ENCODE data around the gene B4GALT7.

The B4GALT7 gene

GRCh38 chr5:177592905-177593304, 7.0 kb upstream of the B4GALT7 start:
- Histone ChIP-seq H3K27me3 (ENCODE audit: insufficient read depth, low read length) (no peaks in the 10 kb centered on the region), H3K27ac (ENCODE audit: low read depth, low read length) (no peak overlapping the region), H3K9ac (ENCODE audit: low read length) (no peak overlapping the region), H4K91ac (ENCODE audit: low read depth, low read length) (no peak overlapping the region), H3K14ac (ENCODE audit: low read length) (no peak overlapping the region), H2BK5ac (ENCODE audit: low read depth, low read length, poor library complexity) (no peak overlapping the region), H3K36me3 (ENCODE audit: control insufficient read depth in 1 of 2, insufficient read depth in 2 of 2, low read length in 2 of 2) (peaks cover 34 to 35% of the 10 kb centered on the region in 2 experiments), H3K4me1 (ENCODE audit: control insufficient read depth in 1 of 2, insufficient read depth in 2 of 2, low read length in 2 of 2) (no peaks in the 10 kb centered on the region), H3K4me2 (ENCODE audit: low read length) (peak overlapping the region; percentile 78), H3K23ac (ENCODE audit: low read length) (no peak overlapping the region), H3K79me2 (ENCODE audit: control insufficient read depth, insufficient read depth, low read length, poor library complexity) (peaks cover 6% of the 10 kb centered on the region), H3K79me1 (ENCODE audit: low read length) (peaks cover 5% of the 10 kb centered on the region), H3K4me3 (ENCODE audit: low read depth, low read length) (no peak overlapping the region), H2AFZ (ENCODE audit: insufficient read depth, low read length, poor library complexity) (no peak overlapping the region), H2BK120ac (ENCODE audit: insufficient read depth, low read length, poor library complexity) (no peak overlapping the region), H4K8ac (ENCODE audit: low read depth, low read length) (no peak overlapping the region), H4K12ac (ENCODE audit: low read depth, low read length) (no peak overlapping the region), H3K9me3 (ENCODE audit: insufficient read depth, low read depth, low read length) (no peaks in the 10 kb centered on the region), H2BK12ac (ENCODE audit: low read length) (no peak overlapping the region), H2AK5ac (ENCODE audit: low read length) (no peak overlapping the region), H3K18ac (ENCODE audit: low read length) (no peak overlapping the region), H3K4ac (ENCODE audit: low read depth, low read length) (peak overlapping the region; percentile 56)
- no peak for DNase-seq
- no CpG with 5 or more reads among the region's 13 CpGs for WGBS (ENCODE audit: extremely low coverage, insufficient coverage, insufficient read length)

DNA sequence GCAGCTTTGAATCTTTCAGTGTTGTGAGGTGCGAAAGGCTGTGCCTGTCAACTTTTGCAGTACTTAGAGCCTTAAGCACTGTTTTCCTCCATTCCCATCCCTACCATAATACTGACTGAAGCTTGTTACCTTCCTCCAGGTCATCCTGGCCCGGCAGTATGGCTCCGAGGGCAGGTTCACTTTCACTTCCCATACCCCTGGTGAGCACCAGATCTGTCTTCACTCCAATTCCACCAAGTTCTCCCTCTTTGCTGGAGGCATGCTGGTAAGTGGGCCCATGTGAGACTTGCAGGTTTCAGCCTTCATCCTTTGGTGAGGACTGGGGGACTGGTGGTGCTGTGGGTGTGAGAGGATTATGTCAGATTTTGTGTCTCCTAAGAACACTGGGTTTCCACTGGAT, 6.4 kb upstream of the B4GALT7 start:
- Histone ChIP-seq H4K91ac (ENCODE audit: low read depth, low read length) (no peak overlapping the region), H4K12ac (ENCODE audit: low read depth, low read length) (no peak overlapping the region), H3K36me3 (ENCODE audit: control insufficient read depth in 1 of 2, insufficient read depth in 2 of 2, low read length in 2 of 2) (peaks cover 34 to 35% of the 10 kb centered on the region in 2 experiments), H4K8ac (ENCODE audit: low read depth, low read length) (no peak overlapping the region), H3K9me3 (ENCODE audit: insufficient read depth, low read depth, low read length) (no peaks in the 10 kb centered on the region), H3K27ac (ENCODE audit: low read depth, low read length) (no peak overlapping the region), H3K4me2 (ENCODE audit: low read length) (peak overlapping the region; percentile 78), H3K18ac (ENCODE audit: low read length) (no peak overlapping the region), H3K4ac (ENCODE audit: low read depth, low read length) (no peak overlapping the region), H2BK120ac (ENCODE audit: insufficient read depth, low read length, poor library complexity) (no peak overlapping the region), H3K79me2 (ENCODE audit: control insufficient read depth, insufficient read depth, low read length, poor library complexity) (peaks cover 6% of the 10 kb centered on the region), H3K27me3 (ENCODE audit: insufficient read depth, low read length) (no peaks in the 10 kb centered on the region), H3K23ac (ENCODE audit: low read length) (no peak overlapping the region), H2BK12ac (ENCODE audit: low read length) (no peak overlapping the region), H3K4me1 (ENCODE audit: control insufficient read depth in 1 of 2, insufficient read depth in 2 of 2, low read length in 2 of 2) (no peaks in the 10 kb centered on the region), H2AK5ac (ENCODE audit: low read length) (no peak overlapping the region), H2AFZ (ENCODE audit: insufficient read depth, low read length, poor library complexity) (no peak overlapping the region), H3K9ac (ENCODE audit: low read length) (no peak overlapping the region), H3K14ac (ENCODE audit: low read length) (no peak overlapping the region), H3K79me1 (ENCODE audit: low read length) (peaks cover 5% of the 10 kb centered on the region), H2BK5ac (ENCODE audit: low read depth, low read length, poor library complexity) (no peak overlapping the region), H3K4me3 (ENCODE audit: low read depth, low read length) (peak overlapping the region; percentile 51)
- no peak for DNase-seq
- no CpG with 5 or more reads among the region's 3 CpGs for WGBS (ENCODE audit: extremely low coverage, insufficient coverage, insufficient read length)

GRCh38 chr5:177594071-177594470, 5.9 kb upstream of the B4GALT7 start:
- Histone ChIP-seq H3K27me3 (ENCODE audit: insufficient read depth, low read length) (no peaks in the 10 kb centered on the region), H3K27ac (ENCODE audit: low read depth, low read length) (no peak overlapping the region), H3K79me1 (ENCODE audit: low read length) (peaks cover 5% of the 10 kb centered on the region), H3K36me3 (ENCODE audit: control insufficient read depth in 1 of 2, insufficient read depth in 2 of 2, low read length in 2 of 2) (peaks cover 34 to 35% of the 10 kb centered on the region in 2 experiments), H2BK12ac (ENCODE audit: low read length) (no peak overlapping the region), H4K12ac (ENCODE audit: low read depth, low read length) (no peak overlapping the region), H3K23ac (ENCODE audit: low read length) (no peak overlapping the region), H3K18ac (ENCODE audit: low read length) (no peak overlapping the region), H3K4ac (ENCODE audit: low read depth, low read length) (no peak overlapping the region), H3K4me3 (ENCODE audit: low read depth, low read length) (no peak overlapping the region), H3K79me2 (ENCODE audit: control insufficient read depth, insufficient read depth, low read length, poor library complexity) (peaks cover 6% of the 10 kb centered on the region), H3K4me2 (ENCODE audit: low read length) (no peak overlapping the region), H2BK5ac (ENCODE audit: low read depth, low read length, poor library complexity) (no peak overlapping the region), H4K8ac (ENCODE audit: low read depth, low read length) (no peak overlapping the region), H3K14ac (ENCODE audit: low read length) (no peak overlapping the region), H2AK5ac (ENCODE audit: low read length) (no peak overlapping the region), H2BK120ac (ENCODE audit: insufficient read depth, low read length, poor library complexity) (no peak overlapping the region), H2AFZ (ENCODE audit: insufficient read depth, low read length, poor library complexity) (no peak overlapping the region), H4K91ac (ENCODE audit: low read depth, low read length) (no peak overlapping the region), H3K9ac (ENCODE audit: low read length) (no peak overlapping the region), H3K4me1 (ENCODE audit: control insufficient read depth in 1 of 2, insufficient read depth in 2 of 2, low read length in 2 of 2) (peaks cover 0 to 2% of the 10 kb centered on the region in 2 experiments), H3K9me3 (ENCODE audit: insufficient read depth, low read depth, low read length) (no peaks in the 10 kb centered on the region)
- no CpG with 5 or more reads among the region's 8 CpGs for WGBS (ENCODE audit: extremely low coverage, insufficient coverage, insufficient read length)
- DNase-seq = no peak

GRCh38 chr5:177595026-177595585, 4.8 kb upstream of the B4GALT7 start:
- no peak overlapping the region for H2BK12ac ChIP-seq (ENCODE audit: low read length)
- H4K12ac ChIP-seq (ENCODE audit: low read depth, low read length) = no peak overlapping the region
- H2BK120ac ChIP-seq (ENCODE audit: insufficient read depth, low read length, poor library complexity) = no peak overlapping the region
- no peak overlapping the region for H4K91ac ChIP-seq (ENCODE audit: low read depth, low read length)
- H3K4me3 ChIP-seq (ENCODE audit: low read depth, low read length) = no peak overlapping the region
- no peak for DNase-seq
- H3K36me3 ChIP-seq (ENCODE audit: control insufficient read depth in 1 of 2, insufficient read depth in 2 of 2, low read length in 2 of 2) = peaks cover 34 to 35% of the 10 kb centered on the region in 2 experiments
- H3K79me2 ChIP-seq (ENCODE audit: control insufficient read depth, insufficient read depth, low read length, poor library complexity) = peaks cover 10% of the 10 kb centered on the region
- no peak overlapping the region for H2BK5ac ChIP-seq (ENCODE audit: low read depth, low read length, poor library complexity)
- no peak overlapping the region for H3K18ac ChIP-seq (ENCODE audit: low read length)
- H3K27ac ChIP-seq (ENCODE audit: low read depth, low read length) = no peak overlapping the region
- H3K9me3 ChIP-seq (ENCODE audit: insufficient read depth, low read depth, low read length) = no peaks in the 10 kb centered on the region
- no peak overlapping the region for H4K8ac ChIP-seq (ENCODE audit: low read depth, low read length)
- H3K14ac ChIP-seq (ENCODE audit: low read length) = no peak overlapping the region
- peaks cover 0 to 2% of the 10 kb centered on the region in 2 experiments for H3K4me1 ChIP-seq (ENCODE audit: control insufficient read depth in 1 of 2, insufficient read depth in 2 of 2, low read length in 2 of 2)
- no peak overlapping the region for H2AK5ac ChIP-seq (ENCODE audit: low read length)
- H3K79me1 ChIP-seq (ENCODE audit: low read length) = peaks cover 10% of the 10 kb centered on the region
- no peak overlapping the region for H3K4ac ChIP-seq (ENCODE audit: low read depth, low read length)
- no peak overlapping the region for H3K9ac ChIP-seq (ENCODE audit: low read length)
- no peak overlapping the region for H3K4me2 ChIP-seq (ENCODE audit: low read length)
- no peak overlapping the region for H2AFZ ChIP-seq (ENCODE audit: insufficient read depth, low read length, poor library complexity)
- WGBS (ENCODE audit: extremely low coverage, insufficient coverage, insufficient read length) = no CpG with 5 or more reads among the region's 8 CpGs
- H3K23ac ChIP-seq (ENCODE audit: low read length) = no peak overlapping the region
- no peaks in the 10 kb centered on the region for H3K27me3 ChIP-seq (ENCODE audit: insufficient read depth, low read length)

All from trophoblast cell (in vitro differentiated cells and primary cell).